Measurements from ENCODE around the gene SPIRE1.

SPIRE1 gene

GRCh38 chr18:12470382-12471075 is 187.4 kb downstream of the SPIRE1 start:
- intact Hi-C loops (cut with micrococcal nuclease), result no loop called here
- Mint-ChIP-seq H3K9me3 (no peaks in the 10 kb centered on the region), H3K27me3 (no peaks in the 10 kb centered on the region), H3K36me3 (ENCODE audit: low read depth) (peaks cover 11% of the 10 kb centered on the region), H3K4me3 (no peak overlapping the region), H3K27ac (no peak overlapping the region), H3K4me1 (ENCODE audit: low read depth) (no peaks in the 10 kb centered on the region)

DNA sequence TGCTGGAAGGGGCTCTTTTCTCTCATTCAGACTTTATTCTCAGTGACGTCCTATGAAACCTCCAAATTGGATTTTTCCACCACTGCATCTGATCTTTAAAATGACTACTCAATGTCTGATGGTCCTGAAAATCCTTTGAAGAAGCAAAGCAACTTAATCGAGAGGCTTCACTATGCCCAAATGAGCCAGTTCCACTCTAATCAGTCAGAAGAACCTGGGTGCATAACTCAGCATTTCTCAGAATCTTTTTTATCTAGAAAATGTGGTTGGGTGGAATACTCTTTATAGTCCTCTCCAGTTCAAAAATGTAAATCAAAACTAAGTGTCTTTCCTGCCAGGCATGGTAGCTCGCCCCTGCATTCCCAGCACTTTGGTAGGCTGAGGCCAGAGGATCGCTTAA is 189.5 kb downstream of the SPIRE1 start:
- H3K27me3 Mint-ChIP-seq, result no peaks in the 10 kb centered on the region
- no peak overlapping the region for H3K27ac Mint-ChIP-seq
- no peaks in the 10 kb centered on the region for H3K9me3 Mint-ChIP-seq
- peaks cover 26% of the 10 kb centered on the region for H3K36me3 Mint-ChIP-seq (ENCODE audit: low read depth)
- intact Hi-C loops (cut with micrococcal nuclease), result no loop called here
- no peak overlapping the region for H3K4me3 Mint-ChIP-seq
- H3K4me1 Mint-ChIP-seq (ENCODE audit: low read depth), result no peaks in the 10 kb centered on the region

GRCh38 chr18:12464731-12465130 is 193.2 kb downstream of the SPIRE1 start:
- Mint-ChIP-seq H3K36me3 (ENCODE audit: low read depth) (peaks cover 46% of the 10 kb centered on the region), H3K4me3 (no peak overlapping the region), H3K4me1 (ENCODE audit: low read depth) (no peaks in the 10 kb centered on the region), H3K27me3 (no peaks in the 10 kb centered on the region), H3K9me3 (no peaks in the 10 kb centered on the region), H3K27ac (no peak overlapping the region)
- intact Hi-C loops (cut with micrococcal nuclease), result no loop called here

DNA sequence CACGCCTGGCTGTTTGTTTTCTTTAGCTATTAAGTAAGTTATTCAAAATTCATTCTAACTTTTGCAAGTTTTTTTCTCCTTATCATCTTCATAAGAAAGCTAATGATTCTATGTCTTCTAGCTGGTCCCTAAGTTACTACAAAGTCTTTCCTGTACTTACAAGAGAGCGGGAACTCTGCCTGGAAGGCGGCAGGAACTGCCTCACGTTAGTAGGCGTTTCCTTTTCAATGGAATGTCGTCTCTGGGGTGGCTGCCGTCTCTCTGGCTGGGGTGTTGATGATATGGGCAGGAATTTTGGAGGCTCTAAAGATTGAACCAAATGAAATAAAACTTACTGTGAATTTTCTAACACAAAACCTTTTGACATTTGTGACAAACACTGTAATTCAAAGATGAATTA is 194.7 kb downstream of the SPIRE1 start:
- H3K27ac Mint-ChIP-seq, result no peak overlapping the region
- no peaks in the 10 kb centered on the region for H3K27me3 Mint-ChIP-seq
- H3K9me3 Mint-ChIP-seq, result no peaks in the 10 kb centered on the region
- intact Hi-C loops (cut with micrococcal nuclease), result no loop called here
- peaks cover 62% of the 10 kb centered on the region for H3K36me3 Mint-ChIP-seq (ENCODE audit: low read depth)
- H3K4me3 Mint-ChIP-seq, result no peak overlapping the region
- no peaks in the 10 kb centered on the region for H3K4me1 Mint-ChIP-seq (ENCODE audit: low read depth)

GRCh38 chr18:12462242-12462641 is 195.7 kb downstream of the SPIRE1 start:
- no peaks in the 10 kb centered on the region for H3K4me1 Mint-ChIP-seq (ENCODE audit: low read depth)
- intact Hi-C loops (cut with micrococcal nuclease), result no loop called here
- H3K27me3 Mint-ChIP-seq, result no peaks in the 10 kb centered on the region
- H3K9me3 Mint-ChIP-seq, result no peaks in the 10 kb centered on the region
- H3K27ac Mint-ChIP-seq, result no peak overlapping the region
- peaks cover 69% of the 10 kb centered on the region for H3K36me3 Mint-ChIP-seq (ENCODE audit: low read depth)
- no peak overlapping the region for H3K4me3 Mint-ChIP-seq

DNA sequence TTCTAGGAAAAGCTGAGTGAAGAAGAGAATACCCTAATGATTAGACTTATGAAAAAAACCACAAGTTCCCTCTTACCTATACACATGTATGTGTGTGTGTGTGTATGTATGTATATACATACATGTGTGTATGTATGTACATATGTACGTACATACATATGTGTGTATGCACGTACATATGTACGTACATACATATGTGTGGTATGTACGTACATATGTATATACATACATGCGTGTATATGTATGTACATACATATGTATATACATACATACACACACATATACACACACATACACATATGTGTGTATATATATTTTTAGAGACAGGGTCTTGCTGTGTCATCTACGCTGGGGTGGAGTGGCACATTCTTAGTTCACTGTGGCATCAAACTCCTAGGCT is 196.6 kb downstream of the SPIRE1 start:
- Mint-ChIP-seq H3K36me3 (ENCODE audit: low read depth) (peaks cover 71% of the 10 kb centered on the region), H3K4me1 (ENCODE audit: low read depth) (no peaks in the 10 kb centered on the region), H3K4me3 (no peak overlapping the region), H3K27ac (no peak overlapping the region), H3K9me3 (no peaks in the 10 kb centered on the region), H3K27me3 (no peaks in the 10 kb centered on the region)
- intact Hi-C loops (cut with micrococcal nuclease), result no loop called here

GRCh38 chr18:12460874-12461273 is 197.0 kb downstream of the SPIRE1 start:
- H3K36me3 Mint-ChIP-seq (ENCODE audit: low read depth), result peaks cover 70% of the 10 kb centered on the region
- no peaks in the 10 kb centered on the region for H3K4me1 Mint-ChIP-seq (ENCODE audit: low read depth)
- intact Hi-C loops (cut with micrococcal nuclease), result no loop called here
- H3K27me3 Mint-ChIP-seq, result no peaks in the 10 kb centered on the region
- no peaks in the 10 kb centered on the region for H3K9me3 Mint-ChIP-seq
- H3K27ac Mint-ChIP-seq, result no peak overlapping the region
- H3K4me3 Mint-ChIP-seq, result no peak overlapping the region

GRCh38 chr18:12458771-12459170 is 199.1 kb downstream of the SPIRE1 start:
- intact Hi-C loops (cut with micrococcal nuclease), result no loop called here
- peaks cover 73% of the 10 kb centered on the region for H3K36me3 Mint-ChIP-seq (ENCODE audit: low read depth)
- no peaks in the 10 kb centered on the region for H3K9me3 Mint-ChIP-seq
- H3K27me3 Mint-ChIP-seq, result no peaks in the 10 kb centered on the region
- H3K27ac Mint-ChIP-seq, result no peak overlapping the region
- no peak overlapping the region for H3K4me3 Mint-ChIP-seq
- no peaks in the 10 kb centered on the region for H3K4me1 Mint-ChIP-seq (ENCODE audit: low read depth)

- H3K36me3 Mint-ChIP-seq (ENCODE audit: low read depth), result peaks cover 74% of the 10 kb centered on the region
- no peak overlapping the region for H3K4me3 Mint-ChIP-seq
- no peaks in the 10 kb centered on the region for H3K4me1 Mint-ChIP-seq (ENCODE audit: low read depth)
- no peaks in the 10 kb centered on the region for H3K9me3 Mint-ChIP-seq
- no peak overlapping the region for H3K27ac Mint-ChIP-seq
- H3K27me3 Mint-ChIP-seq, result no peaks in the 10 kb centered on the region
- intact Hi-C loops (cut with micrococcal nuclease), result no loop called here
Measured at GRCh38 chr18:12456441-12456840, 201.5 kb downstream of the SPIRE1 start.

GRCh38 chr18:12455496-12455895 is 202.4 kb downstream of the SPIRE1 start:
- Mint-ChIP-seq H3K4me1 (ENCODE audit: low read depth) (no peaks in the 10 kb centered on the region), H3K9me3 (no peaks in the 10 kb centered on the region), H3K4me3 (no peak overlapping the region), H3K27me3 (no peaks in the 10 kb centered on the region), H3K36me3 (ENCODE audit: low read depth) (peaks cover 72% of the 10 kb centered on the region), H3K27ac (no peak overlapping the region)
- intact Hi-C loops (cut with micrococcal nuclease), result no loop called here

- Mint-ChIP-seq H3K9me3 (no peaks in the 10 kb centered on the region), H3K36me3 (ENCODE audit: low read depth) (peaks cover 63% of the 10 kb centered on the region), H3K4me1 (ENCODE audit: low read depth) (peaks cover 11% of the 10 kb centered on the region), H3K4me3 (no peak overlapping the region), H3K27me3 (no peaks in the 10 kb centered on the region), H3K27ac (no peak overlapping the region)
- intact Hi-C loops (cut with micrococcal nuclease), result no loop called here
Measured at GRCh38 chr18:12452784-12453183, 205.1 kb downstream of the SPIRE1 start.

DNA sequence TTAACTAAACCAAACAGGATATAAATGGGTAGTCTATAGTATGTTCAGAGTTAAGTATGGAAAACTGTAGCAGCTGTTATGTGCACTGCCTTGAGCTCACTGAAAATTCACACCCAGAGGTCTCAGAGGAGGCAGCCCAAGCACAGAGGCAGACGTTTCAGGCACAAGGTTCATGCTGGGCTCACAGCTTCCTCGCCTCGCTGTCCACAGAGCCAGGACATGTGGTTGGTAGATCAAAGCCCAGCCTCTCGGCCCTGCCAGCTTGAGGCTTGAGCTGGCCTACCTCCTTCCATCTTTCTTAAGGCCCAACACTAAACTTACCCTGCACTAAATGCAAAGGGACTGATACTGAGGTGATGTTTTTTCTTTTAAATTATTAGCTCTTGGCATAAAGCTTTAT is 206.5 kb downstream of the SPIRE1 start:
- H3K27ac Mint-ChIP-seq, result no peak overlapping the region
- H3K4me3 Mint-ChIP-seq, result no peak overlapping the region
- intact Hi-C loops (cut with micrococcal nuclease), result no loop called here
- peaks cover 17% of the 10 kb centered on the region for H3K4me1 Mint-ChIP-seq (ENCODE audit: low read depth)
- peaks cover 55% of the 10 kb centered on the region for H3K36me3 Mint-ChIP-seq (ENCODE audit: low read depth)
- no peaks in the 10 kb centered on the region for H3K9me3 Mint-ChIP-seq
- H3K27me3 Mint-ChIP-seq, result no peaks in the 10 kb centered on the region

- Mint-ChIP-seq H3K4me3 (no peak overlapping the region), H3K27ac (peak overlapping the region; percentile 85)
Measured at GRCh38 chr18:12449051-12449785, 208.7 kb downstream of the SPIRE1 start.

DNA sequence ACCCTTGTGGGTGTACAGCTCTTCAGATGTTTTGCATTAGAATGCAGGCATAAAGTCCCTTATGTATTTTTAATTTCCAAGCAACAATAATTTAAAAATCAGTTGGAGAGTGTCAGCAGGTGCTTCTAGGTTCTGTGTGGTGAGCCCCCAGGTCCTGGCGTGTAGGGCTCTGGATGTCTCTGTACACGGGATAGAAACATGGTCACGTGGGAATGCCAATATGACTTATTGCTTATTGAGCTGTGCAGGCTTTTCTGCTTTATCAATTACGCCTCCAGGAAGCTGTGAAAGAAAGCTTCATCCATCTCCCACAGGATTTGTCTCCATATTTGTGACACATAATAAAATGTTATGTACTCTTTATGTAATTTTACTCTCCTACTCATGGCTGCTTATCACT is 212.4 kb downstream of the SPIRE1 start:
- intact Hi-C loops (cut with micrococcal nuclease), result loop anchor here (5.0 kb wide), 1 partner anchor 38 kb away; the partner anchor contains the start of gene PRELID3A
- H3K4me3 Mint-ChIP-seq, result no peak overlapping the region

More at GRCh38 chr18:12449051-12449785, 208.7 kb downstream of the SPIRE1 start:
- intact Hi-C loops (cut with micrococcal nuclease), result loop anchor here (5.0 kb wide), 1 partner anchor 42 kb away; the partner anchor contains the start of gene PRELID3A
- H3K36me3 Mint-ChIP-seq (ENCODE audit: low read depth), result peaks cover 57% of the 10 kb centered on the region
- H3K4me1 Mint-ChIP-seq (ENCODE audit: low read depth), result peaks cover 17% of the 10 kb centered on the region
- H3K27me3 Mint-ChIP-seq, result no peaks in the 10 kb centered on the region
- H3K9me3 Mint-ChIP-seq, result no peaks in the 10 kb centered on the region

More for the DNA sequence above, 212.4 kb downstream of the SPIRE1 start:
- Mint-ChIP-seq H3K9me3 (no peaks in the 10 kb centered on the region), H3K27me3 (no peaks in the 10 kb centered on the region), H3K4me1 (ENCODE audit: low read depth) (peaks cover 17% of the 10 kb centered on the region), H3K36me3 (ENCODE audit: low read depth) (peaks cover 33% of the 10 kb centered on the region), H3K27ac (no peak overlapping the region)
